Measurements from ENCODE around the gene CD28. TPM values are rescaled to one million over a fixed set of nuclear protein-coding genes. Genes with fewer than 3 reads are reported as not detected.

The CD28 gene
- polyA plus RNA-seq, 4 donors: under 0.01 to 1.0 (median 0.27) TPM

Other genes with a start within 250 kb of the CD28 start
- gene RAPH1, start 171.3 kb upstream of the CD28 start, polyA plus RNA-seq: 10 to 100 TPM in 1 of 4 donors, 1 to 10 TPM in 3; 6.2 to 15.7 (median 6.8) TPM
- gene CTLA4, start 161.1 kb downstream of the CD28 start, polyA plus RNA-seq: under 1 TPM in 2 of 4 donors, not detected in 2; 0.22 to 0.57 TPM
- gene ICOS, start 230.1 kb downstream of the CD28 start, polyA plus RNA-seq: under 1 TPM in 3 of 4 donors, not detected in 1; 0.27 to 0.50 (median 0.34) TPM